Keratinocyte (primary cell): ENCODE data around the gene PRPF8.

Experiments
- CTCF ChIP-seq, 3 experiments: IDR thresholded peaks in 1 of 3; conservative IDR thresholded peaks in 1 of 3; optimal IDR thresholded peaks in 1 of 3; 2 replicates in 2 of 3; 3 replicates in 1 of 3; pipeline versions ENCODE3 to v1.5.1; 2011; ENCODE audit warnings: low read length in 3 of 3, mild to moderate bottlenecking in 3 of 3, moderate library complexity in 2 of 3, control low read depth in 1 of 3, inconsistent platforms in 1 of 3; ENCODE audit not compliant: insufficient read depth in 2 of 3; ENCODE audit errors: extremely low read depth in 1 of 3
- EZH2 ChIP-seq: IDR thresholded peaks from one replicate; pipeline ENCODE4 v1.6.1; 2012; ENCODE audit warnings: inconsistent platforms, mild to moderate bottlenecking, low read length, moderate library complexity

- no peak for TF ChIP-seq CTCF (optimal IDR thresholded peaks at IDR 0.05 in 1 of 3, IDR thresholded peaks at IDR 0.05 in 1 of 3, conservative IDR thresholded peaks at IDR 0.05 in 1 of 3; ENCODE audit: extremely low read depth in 1 of 3, insufficient read depth in 2 of 3, low read length in 3 of 3)
- no peak for TF ChIP-seq EZH2
Observed at GRCh38 chr17:1695365-1695764, 10.7 kb upstream of the PRPF8 start.
